GM19467 (cell line): ENCODE measurements around the gene MTERF4.

ENCODE experiments used
- ATAC-seq: cut with Tn5 transposase; IDR thresholded peaks from one replicate; pipeline ENCODE4 v1.9.1; 2021; ENCODE audit warnings: mild to moderate bottlenecking, moderate library complexity; ENCODE audit not compliant: unreplicated experiment

The MTERF4 gene

DNA sequence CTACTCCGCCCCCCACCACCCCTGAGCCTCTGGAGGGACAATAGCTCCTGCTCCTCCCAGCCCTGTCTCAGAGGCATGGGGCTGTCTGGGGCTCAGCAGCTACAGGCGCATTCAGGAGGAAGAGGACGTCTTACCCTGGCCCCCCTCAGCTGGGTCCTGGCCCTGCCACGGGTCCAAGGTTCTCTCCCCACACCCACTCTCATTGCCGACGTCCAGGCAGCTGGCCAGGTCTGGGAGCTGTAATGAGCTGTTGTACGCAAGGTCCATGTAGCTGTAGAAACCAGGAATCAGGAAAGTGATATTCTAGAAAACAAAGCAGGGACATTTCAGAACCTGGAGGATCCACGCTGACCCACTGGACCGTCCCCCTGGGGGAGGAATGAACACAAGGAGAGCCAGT, 33.6 kb upstream of the MTERF4 start:
- no peak for ATAC-seq

DNA sequence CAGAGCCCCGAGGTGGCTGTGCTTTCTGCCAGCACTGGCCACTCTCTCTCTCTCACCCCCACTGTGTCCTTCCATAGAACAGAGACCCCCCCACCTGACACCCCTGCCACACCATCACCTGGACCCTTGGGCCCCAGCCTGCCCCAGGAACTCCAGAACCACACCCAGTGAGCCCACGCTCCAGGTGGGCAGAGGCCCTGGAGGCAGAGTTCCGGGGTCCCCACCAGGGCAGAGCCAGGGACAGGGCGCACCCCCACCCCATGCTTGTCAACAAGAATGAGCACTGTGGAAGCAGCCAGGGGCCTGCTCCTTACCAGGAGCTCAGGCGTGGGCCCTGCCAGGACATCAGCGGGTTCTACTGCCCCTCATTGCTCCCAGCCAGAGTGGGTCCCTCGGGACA, 32.6 kb upstream of the MTERF4 start:
- no peak for ATAC-seq

DNA sequence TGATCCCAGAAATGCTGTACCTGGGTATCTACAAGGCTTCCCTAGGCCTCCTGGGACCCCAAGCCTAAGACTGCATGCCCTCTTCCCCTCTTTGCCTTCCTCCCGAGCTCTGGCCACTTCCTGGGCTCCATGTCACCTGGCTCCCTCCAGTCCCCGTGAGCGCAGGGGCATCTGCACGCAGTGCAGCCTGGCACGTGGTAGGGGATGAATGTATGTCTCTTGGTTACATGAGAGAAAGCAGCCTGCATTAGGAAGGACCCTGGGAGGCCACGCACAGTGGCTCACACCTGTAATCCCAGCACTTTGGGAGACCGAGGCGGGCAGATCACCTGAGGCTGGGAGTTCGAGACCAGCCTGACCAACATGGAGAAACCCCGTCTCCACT, 31.3 kb upstream of the MTERF4 start:
- ATAC-seq = no peak

DNA sequence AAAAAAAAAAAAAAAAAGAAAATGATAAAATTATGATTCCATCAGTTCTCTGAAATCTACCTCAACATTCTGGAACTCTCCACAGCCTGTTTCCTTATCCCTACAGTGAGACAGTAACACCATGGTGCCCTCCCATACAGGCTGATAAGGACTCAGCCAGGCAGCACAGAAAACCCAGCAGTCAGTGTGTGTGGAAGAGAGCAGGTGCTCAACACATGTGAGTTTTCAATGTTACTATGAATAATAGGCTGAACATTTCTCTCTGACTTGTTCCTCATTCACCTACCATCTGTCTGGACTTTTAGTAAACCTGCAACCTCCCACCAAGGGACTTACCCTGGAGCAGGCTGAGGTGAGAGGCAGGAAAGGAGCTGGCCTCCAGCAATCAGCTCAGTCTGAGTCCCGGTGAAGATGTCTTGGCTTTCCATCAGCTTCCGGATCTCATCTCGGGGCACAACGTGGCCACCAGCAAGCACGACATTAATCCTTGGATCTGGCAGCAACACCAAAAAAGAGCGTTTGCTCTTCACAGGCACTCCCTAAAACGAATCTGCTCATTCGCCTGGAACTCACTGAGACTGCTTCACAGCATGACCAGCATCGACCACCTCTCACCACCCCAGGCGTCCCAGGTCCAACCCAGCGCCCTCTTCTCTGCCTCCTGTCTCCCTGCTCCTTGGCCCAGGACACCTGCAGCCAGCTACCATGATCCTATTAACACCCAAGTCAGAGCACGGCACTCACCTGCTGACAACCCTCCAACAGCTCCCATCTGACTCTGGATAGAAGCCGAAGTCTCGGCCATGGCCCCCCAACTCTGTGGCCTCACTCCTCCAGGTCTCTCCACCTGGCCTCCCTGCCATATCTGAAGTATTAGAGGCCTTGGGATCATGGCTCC, 30.7 kb upstream of the MTERF4 start:
- ATAC-seq = no peak

DNA sequence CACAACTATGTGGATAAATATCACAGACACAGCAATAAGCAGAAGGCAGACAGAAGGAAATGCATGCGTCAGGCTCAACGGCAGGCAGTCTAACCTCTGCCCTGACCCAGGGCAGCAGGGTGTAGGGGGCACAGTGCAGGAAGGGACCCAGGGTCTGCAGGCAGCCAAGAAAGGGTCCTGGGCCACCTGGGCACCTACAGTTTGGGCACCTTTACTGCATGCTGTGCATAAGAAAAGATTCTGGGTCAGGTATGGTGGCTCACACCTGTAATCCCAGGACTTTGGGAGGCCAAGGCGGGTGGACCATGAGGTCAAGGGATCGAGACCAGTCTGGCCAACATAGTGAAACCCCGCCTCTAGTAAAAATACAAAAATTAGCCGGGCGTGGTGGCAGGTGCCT, 29.4 kb upstream of the MTERF4 start:
- ATAC-seq = no peak

DNA sequence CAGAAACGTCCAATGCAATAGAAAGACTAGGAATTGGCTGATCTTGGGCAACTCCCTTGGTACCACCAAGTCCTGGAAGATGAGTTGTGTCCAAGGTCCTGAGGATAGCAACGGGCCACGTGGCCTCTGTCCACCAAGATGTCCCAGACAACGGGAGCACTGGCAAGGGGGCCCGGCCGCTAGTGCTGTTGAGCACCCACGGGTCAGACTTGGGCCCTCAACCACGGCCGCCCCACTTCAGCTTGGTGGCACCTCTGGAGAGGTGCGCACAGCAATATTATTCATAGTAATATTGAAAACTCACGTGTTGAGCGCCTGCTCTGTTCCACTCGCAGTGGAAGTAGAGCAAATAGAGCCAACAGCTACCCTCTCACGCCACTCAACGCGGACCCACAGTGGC, 28.2 kb upstream of the MTERF4 start:
- ATAC-seq = no peak

DNA sequence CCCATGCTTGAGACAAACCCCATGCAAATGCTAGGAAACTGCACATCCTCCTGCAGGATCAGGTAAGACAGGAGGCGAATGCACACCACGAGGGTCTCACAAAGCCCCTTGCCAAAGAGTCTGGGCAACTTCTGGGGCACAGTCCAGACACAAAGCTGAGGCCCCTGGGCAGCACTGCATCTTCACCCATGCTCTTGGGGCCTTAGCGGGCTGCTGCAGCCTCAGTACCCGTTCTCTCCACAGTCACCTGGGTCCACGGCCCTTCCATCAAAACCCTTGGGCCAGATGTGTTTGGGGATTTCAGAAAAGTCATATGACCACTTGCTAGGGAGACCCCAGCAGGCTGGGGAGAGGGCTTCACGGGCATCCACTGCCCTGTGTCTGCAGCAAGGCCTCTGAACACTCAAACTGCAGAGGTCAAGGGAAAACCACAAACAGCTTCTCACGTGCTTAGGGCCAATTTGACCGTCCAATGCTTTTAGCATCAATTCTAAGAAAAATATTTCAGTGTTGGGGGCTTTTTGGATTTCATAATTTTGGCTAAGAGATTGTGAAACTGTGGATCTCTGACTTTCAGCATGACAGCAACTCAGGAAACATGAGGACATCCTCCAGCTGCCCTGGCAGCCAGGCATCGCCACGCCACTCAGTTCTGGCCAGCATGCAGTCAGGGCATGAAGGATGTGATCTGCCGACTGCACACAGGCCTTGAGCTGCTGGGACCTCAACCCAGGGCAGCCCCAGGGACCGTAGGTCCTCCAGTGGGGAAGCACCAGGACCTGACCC, 27.2 kb upstream of the MTERF4 start:
- ATAC-seq = no peak

DNA sequence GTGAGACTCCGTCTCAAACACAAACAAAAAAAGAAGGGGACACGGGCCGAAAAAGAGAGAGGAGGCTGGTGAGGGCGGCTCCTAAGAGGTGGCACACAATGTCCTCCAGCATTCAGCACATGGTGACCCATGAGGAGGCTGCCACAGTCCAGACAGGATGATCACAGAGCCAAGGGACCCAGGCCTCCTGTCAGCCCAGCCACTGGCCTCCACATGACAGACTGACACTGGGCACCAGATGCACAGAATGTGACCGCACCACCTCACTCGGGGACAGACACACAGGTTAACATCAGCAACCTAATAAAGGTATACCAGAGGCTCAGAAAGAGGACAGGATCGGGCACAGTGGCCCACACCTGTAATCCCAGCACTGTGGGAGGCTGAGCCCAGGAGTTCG, 26.2 kb upstream of the MTERF4 start:
- ATAC-seq = no peak

DNA sequence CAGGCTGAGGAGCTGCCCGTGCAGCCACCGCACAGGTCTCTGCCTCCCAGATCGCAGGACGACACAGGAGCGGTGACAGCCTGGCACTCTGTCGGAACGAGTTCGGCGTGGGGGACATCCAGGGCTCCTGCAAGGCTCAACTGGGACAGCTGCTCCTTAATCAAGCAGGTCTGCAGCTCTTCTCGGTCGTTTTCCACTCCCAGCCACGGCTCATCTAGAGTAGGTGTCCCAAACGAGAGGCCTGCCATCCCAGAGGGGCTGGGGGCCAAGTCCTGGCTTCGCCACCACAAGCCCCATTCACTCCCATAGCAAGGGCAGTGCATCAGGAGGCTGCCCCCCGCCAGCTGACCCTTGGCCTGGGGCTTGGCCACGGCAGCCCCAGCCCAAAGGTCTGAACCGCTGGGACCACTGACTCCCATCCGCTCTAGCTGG, 24.7 kb upstream of the MTERF4 start:
- no peak for ATAC-seq

DNA sequence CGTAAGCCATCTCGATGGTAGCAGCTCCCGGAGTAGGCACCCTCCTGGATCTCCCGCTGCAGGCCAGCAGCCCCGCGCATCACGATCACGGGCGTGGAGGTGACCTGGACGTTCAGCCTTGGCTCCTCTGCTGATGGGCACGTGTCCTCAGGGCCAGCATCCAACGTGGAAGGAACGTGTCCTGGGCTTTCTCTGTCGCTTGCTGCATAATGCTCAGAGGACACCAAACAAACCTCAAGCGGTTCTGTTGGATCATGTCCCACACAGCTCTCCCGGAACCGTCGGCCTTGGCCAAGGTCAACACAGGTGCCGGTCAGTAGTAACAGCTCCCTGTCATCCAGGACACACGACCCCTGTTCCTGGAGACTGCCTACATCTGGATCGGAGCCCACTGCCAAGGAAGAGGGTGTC, 24.1 kb upstream of the MTERF4 start:
- ATAC-seq = no peak

DNA sequence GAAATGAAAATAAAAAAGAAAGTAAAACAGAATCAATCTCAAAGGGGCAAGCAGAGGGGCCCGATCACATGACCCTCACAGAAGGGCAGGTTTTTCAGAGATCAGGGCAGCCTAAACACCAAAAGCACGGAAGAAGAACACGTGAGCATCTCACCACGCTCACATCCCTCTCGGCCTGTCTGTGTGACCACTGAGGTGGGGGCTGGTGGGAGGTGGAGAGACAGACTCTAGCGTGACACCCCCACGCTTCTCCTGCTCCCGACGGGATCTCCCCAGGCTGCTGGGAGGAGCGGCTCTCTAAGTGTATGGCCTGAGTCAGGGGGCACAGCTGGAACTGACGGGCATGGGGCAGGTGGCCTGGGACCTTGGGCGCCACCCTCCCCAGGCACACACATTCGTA, 23.5 kb upstream of the MTERF4 start:
- ATAC-seq = no peak

DNA sequence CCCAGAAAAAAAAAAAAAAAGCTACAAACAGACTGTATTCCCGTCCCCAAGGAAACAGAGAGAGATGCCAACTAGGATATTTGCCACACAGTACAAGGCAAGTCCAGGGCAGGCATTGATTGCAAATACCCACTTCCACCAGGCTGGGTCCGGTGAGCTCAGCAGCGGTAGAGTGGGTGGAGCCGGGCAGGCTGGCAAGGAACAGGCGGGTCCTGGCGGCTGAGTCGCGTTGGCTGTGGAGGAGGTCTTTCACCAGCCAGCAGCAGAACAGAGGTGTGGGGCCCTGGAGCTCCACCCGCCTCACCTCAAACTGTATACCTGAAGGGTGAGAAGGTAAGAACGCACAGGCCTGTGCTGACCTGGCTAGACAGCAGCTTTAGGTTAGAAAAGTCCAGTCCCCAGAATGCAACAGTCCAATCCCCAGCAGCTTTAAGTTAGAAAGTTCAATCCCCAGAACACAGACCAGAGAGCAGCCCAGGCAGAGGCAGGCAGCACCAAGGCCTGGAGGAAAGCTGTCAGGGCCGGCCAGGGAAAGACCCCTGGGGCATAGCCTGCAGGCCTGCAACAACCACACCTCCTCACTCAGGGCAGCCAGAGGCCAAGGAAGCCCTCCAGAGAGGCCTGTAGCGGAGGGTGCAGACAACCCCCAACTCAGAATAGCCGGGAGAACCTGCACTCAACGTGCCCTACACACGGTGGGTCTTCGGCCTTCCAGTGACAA, 21.9 kb upstream of the MTERF4 start:
- ATAC-seq = no peak

DNA sequence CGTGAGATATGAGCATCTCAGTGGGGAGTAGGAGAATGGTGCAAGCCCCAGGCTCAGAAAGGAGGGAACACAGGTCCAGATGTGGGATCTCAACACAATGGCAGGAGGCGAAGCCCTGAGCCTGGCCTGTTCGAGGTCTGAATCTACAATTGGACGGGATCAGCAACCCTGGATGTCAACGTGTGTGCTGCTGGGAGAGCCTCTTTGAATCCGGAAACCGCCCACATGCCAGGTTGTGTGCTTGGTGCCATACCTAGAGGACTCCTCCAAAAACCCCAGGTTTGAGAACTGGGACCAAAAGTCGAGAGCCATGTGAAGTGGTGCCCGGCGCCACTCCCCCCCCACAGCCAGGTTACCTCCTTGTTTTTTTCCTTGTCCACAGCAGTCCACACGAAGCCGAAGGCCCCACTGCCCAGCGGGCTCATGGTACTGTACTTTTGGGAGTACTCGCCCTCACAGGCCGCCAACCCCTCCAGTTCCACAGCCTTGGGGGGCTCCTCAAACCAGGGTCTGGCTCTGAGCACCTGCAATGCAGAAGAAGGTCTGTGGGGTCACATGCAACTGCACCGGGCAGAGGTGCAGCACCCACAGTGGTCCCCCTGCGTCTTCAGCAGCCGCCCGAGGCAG, 20.4 kb upstream of the MTERF4 start:
- ATAC-seq = no peak

DNA sequence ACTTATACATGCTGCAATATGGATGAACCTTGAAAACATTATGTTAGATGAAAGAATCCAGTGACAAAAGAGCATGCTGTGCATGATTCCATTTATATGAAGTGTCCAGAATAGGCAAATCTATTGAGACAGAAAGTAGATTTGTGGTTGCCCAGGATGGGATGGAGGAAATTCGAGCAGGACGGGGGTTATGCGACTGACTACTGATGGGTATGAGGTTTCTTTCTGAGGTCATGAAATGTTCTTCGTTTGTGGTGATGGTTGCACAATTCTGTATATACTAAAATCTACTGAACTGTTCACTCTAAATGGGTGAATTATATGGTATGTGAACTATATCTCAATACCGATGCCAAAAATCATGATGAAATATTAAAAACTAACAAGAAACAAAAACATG, 18.9 kb upstream of the MTERF4 start:
- ATAC-seq = no peak

DNA sequence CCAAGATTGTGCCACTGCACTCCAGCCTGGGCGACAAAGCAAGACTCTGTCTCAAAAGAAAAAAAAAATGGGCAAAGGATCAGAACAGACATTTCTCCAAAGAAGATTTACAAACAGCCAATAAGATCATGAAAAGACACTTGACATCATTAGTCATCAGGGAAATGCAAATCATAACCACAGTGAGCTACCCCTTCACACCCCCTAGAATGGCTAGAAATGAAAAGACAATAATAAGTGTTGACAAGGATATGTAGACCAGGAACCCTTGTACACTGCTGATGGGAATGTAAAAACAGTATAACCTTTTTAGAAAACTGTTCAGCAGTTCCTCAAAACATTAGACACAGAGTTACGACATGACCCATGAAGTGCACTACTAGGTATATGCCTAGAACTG, 18.4 kb upstream of the MTERF4 start:
- ATAC-seq = no peak

DNA sequence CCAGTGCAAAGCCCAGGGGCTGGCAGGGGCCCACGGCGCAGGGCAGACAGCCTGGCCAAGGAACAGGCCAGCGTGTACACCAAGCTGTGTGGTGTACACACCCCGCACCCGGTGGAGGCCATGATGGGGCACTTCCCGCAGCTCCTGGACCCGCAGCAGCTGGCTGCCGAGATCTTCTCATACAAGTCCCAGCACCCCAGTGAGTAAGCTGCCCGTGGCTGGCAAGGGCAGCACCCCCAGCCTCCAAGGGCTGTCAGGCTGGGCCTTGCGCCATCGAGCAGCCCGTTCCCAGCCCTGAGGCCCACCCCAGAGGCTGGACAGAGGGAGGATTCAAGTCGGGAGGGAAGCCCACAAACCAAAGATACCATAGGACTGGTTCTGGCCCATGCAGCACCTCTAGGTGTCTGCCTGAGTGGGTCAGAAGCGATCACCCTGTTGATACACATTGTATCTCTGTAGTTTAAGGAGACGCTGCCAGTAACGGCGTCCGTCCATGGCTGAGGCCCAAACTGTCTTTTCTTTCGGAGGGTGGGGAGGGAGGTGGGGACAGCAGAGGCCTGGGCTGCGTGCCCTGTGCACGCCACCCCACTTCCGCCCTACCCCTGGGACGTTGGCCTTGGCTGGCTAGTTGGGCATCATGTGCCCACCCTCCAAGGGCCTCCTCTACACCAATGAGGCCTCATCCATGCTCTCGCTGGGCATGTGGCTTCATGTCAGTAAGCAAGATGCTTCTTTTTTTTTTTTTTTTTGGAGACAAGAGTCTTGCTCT, 16.8 kb upstream of the MTERF4 start:
- ATAC-seq = no peak

DNA sequence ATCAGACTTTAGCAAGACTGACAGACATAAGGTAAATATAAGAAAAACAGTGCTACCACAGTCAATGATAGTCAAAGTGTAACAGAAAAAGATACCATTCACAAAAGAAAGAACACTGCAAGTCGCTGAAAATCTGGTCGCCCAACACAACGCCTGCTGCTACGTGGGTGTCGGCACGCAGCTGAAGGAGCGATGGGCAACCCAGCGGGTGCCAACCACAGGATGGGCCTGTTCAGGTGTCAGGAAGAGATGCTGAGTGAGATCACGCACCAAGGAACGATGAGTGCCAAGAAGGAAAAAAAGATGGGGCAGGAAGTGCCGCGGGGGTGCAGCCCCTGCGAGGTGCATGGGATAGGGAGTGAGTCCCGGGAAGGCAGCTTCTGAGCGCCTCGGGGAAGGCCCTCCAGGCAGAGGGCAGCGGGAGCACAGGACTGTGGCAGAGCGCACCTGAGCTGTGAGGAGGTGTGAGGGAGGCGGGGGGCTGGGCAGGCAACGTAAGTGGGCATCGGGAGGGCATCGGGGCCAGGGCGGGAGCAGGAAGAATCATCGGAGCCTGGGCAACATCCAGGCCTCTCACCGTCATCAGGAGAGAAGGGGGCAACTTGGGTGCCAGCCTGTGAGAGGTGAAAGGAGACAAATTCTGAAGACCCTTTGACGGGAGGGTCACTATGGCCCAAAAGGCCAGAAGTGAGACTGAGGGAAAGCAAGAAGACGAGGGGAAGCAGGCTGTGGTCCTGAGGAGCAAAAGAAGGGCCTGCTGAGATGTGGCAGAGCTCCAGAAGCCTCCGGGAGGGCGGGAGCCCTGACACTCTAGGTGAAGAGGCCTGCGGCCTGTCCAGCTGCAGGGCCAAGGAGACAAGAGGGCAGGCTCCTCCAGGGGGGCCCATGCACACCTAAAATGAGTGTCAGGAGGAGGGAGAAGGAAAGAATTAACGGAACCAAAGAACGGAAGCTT, 14.8 kb upstream of the MTERF4 start:
- ATAC-seq = no peak

DNA sequence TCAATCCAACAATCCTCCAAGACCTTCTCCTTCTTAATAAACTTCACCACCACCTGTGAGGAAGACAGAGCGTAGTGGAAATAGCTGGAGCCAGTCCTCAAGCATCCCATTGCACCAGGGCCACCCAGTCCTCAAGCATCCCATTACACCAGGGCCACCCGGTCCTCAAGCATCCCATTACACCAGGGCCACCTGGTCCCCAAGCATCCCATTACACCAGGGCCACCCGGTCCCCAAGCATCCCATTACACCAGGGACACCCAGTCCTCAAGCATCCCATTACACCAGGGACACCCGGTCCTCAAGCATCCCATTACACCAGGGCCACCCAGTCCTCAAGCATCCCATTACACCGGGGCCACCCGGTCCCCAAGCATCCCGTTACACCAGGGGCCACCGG, 13.3 kb upstream of the MTERF4 start:
- ATAC-seq = no peak

DNA sequence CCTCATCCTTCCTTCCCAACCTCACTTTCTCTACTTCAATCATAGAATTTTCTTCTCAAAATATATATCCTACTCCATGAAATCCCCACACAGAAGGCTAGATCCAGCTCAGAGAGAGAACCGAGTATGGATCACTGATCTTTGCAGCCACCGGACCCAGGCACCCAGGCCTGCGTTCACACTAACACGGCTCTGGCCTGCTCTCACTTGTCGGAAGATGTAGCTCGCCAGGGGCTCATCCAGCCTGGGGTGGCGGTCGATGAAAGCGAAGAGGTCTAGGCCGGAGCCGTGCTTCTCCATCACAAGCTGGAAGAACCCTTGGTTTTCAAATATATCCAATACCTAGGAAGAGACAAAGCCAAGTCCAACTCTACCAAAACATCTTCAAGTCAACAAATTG, 12.7 kb upstream of the MTERF4 start:
- ATAC-seq = no peak
